Fibroblast of skin of left biceps (primary cell): ENCODE results near the gene SYNJ2.

ENCODE experiments used
- DNase-seq, 2 experiments: peaks; one replicate each; pipeline ENCODE4 v3.0.0-alpha.2; 2013; ENCODE audit warnings: low read depth in 2 of 2

The SYNJ2 gene

DNA sequence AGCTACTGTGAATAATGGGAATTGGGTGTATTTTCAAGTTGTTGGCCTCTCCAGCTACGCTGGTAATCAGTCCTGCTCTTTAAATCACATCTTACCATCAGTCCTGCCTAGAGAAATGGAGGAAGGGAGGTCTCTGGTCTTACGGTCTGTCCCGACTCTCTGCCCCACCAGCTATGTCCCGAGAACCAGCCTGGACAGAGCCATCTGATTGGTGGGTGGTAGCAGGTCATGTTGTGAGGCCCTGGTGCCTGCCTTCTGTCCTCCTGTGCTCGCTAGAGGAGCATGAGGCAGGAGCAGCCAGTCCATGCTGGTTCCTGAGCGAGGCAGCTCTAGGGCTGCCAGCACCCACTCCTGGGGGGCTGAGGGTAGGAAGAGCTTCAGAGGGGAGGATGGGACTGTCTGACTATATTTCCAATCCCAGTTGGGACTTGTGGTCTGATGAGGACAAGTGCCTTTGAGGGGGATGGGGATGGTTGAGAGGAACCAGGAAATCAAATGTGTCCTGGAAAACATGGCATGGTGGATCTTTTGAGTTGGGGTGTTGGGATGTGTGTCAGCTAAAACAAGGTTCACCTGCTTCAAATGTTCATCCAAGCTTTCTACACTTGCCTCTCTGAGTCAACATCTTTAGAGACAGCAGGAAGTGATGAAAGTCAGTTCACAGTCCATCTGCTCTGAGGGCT lies 33.0 kb downstream of the SYNJ2 start:
- no peak for DNase-seq

DNA sequence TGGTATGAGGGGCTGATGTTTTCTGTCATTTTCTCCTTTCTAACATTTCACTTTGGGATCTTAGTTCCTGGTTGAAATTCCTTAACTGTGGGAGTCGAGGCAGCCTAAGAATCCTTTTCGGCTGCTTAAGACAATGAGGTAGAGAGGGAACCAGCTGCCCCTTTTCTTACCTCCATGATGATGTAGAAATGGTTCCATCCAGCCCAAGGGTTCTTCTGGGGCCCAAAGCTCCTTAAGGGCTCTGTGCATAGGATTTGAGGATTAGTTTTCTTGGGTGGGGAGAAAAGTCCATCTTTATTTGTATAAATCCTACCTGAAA lies 33.5 kb downstream of the SYNJ2 start:
- no peak for DNase-seq

DNA sequence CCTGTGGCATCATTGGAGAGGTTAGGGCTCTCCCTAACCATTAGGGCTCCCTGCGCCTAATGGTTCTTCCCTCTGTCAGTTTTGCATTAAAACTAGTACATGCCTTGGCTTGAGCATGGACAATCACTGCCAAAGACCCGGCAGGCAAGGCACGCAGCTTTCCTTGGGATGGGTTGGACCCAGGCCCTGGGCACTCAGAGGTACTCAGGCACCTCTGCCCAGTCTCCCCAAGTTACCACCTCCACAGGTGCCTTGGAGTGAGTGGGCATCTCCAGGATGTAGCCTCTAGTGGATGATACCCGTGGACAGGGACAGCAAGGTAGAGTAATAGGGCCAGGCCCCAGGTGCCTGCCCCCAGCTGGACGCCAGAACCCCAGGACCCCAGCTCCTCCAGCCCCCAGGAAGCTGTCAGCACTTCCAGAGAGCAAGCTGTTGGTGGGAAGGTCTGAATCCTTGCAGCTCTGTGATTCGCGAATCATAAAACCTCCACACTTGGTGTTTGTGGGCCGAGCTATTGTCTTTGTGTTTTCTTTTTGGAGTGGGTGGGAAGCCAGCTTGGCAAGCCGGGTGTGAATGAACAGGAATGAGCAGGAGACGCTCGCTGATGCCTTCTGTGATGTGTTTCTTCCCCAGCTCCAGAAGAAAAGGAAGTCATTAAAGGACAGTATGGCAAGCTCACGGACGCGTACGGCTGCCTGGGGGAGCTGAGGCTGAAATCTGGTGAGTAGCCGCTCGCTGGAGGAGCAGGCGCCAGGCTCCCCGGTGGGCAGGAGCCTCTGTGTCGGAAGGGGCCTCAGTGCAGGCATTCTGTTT lies 35.1 kb downstream of the SYNJ2 start:
- no peak for DNase-seq

DNA sequence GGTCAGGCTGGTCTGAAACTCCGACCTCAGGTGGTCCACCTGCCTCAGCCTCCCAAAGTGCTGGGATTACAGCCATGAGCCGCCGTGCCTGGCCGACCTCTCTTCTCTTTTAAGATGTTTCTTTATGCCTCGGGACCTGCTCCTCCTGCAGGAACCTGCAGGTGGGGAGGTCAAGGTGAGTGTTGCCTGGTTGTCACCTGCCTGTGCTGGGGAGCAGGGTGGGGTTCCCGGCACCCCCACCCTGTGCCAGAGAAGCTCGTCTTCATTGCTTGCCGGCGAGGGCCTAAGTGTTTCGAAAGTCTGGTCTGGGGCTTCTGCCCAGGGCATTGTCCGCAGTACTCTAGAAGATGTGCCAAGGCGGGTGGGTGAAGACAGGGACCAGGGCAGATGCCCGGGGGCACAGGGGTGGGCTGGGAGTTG lies 36.0 kb downstream of the SYNJ2 start:
- DNase-seq, result no peak

DNA sequence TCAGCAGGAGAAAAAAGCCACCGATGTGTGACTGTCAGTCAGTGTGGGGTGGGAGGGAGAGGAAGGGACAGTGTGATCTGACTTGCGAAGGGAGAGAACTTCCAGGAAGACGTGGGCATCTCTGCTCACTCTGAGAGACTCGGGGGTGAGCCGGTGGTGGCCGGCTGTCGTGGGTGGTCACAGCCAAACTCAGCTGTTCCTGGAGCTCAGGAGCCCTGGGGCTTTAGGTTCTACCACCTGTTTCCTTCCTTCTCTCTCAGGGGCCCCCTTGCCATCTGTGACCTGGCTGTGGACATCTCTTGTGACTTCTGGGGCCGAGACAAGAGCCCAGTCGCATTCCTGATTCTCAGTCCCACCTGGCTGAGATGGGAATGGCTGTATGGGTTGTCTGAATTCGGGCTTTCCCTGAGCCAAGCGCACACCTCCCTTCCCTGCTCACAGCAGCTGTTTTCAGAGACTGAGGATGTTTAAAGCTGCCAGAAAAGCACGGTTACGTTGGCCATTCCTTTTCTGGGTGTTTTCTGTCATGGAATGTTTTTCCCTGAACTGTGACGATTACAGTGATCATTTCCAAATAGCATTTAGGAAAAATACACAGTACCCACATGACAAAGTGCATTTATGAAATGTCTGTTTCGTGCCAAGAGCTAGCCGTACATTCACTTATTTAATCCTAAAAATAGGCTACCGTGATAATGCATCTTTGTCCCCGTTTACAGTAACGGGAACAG lies 36.5 kb downstream of the SYNJ2 start:
- DNase-seq, result no peak

DNA sequence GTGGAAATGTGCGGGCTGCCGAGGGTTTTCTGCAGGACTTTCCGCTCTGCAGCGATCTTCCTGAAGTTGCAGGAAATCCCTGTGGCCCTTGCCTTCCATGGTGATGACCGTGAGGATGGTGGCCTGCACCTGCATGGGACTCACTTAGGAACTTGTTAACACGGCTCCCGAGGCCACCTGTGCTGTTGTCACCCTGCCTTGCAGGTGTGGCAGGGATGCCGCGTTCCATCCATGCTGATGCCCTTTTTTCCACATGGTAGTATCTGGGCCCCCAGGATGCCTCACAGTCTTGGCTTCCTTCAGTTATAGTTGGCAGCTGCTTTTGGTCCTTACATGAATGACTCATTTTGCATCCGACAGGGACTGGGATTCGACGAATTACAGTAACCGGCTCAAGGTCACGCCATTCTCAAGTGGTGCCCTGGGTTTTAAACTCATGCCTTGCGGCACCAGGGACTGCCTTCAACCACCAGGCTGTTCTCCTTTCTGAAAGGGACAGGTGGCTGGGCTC lies 37.2 kb downstream of the SYNJ2 start:
- DNase-seq, result no peak

DNA sequence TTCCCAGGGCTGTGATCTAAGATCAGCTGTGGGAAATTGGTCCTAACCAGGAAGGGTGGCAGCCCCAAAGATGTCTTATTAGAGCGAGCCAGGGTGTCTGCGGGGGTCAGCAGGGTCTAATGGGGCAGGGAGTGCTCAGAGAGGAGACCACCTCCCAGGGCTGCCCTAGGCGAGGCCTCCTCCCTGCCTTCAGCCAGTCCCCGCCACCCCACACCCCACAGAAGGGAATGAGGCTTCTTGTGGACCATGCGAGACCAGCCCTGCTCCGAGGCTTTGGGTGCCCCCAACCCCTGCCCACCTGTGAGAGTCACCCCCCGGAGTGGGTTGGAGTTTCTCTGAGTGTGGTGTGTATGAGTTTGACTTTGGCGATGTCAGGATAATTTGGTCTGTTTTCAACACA lies 37.8 kb downstream of the SYNJ2 start:
- no peak for DNase-seq

DNA sequence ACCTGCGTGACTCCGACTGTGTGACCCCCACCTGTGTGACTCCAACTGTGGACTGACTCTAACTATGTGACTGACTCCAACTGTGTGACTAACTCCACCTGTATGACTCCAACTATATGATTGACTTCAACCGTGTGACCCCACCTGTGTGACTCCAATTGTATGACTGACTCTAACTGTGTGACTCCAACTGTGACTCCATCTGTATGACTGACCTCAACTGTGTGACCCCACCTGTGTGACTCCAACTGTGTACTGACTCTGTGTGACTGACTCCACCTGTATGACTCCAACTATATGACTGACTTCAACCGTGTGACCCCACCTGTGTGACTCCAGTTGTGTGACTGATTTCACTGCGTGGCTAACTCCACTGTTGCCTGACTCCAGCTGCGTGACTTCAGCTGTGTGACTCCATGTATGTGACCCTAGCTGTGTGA lies 38.6 kb downstream of the SYNJ2 start:
- no peak for DNase-seq

DNA sequence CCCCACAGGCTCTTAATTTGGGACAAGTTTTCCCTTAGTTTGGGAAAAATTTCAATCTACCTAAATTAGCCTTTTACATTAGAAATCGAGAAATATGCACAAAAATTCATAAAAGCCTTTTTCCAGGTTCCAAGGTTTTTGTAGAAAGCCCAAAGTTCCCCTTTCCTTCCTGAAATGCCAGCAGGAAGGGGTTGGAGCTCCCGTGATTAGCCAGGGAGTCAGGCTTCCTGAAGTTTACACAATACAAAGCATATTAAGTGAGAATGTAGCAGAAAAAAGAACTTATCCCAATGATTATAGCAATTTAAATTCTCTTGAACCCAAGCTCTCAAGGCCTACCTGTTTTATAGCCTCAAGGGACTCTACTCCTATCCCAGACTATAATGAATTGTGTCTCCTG lies 39.1 kb downstream of the SYNJ2 start:
- no peak for DNase-seq

DNA sequence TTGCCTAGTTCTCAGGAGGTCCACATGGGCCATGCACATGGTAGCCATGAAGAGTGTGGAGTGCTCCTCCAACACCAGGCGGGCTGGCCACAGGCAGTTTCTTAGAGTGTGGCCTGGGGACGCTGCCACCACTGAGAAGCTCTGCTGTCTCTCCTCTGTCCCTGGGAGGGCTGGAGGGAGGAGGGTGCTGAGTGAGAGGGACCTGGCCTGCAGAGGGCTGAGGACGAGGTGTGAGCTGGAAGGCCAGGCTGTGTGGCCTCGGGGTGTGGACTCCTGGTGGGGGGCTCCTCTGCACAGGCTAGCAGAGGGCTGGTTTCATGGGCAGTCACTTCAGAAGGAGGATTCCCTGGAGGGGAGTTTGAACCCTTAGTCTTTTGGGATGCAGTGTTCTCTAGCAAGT lies 39.7 kb downstream of the SYNJ2 start:
- no peak for DNase-seq

DNA sequence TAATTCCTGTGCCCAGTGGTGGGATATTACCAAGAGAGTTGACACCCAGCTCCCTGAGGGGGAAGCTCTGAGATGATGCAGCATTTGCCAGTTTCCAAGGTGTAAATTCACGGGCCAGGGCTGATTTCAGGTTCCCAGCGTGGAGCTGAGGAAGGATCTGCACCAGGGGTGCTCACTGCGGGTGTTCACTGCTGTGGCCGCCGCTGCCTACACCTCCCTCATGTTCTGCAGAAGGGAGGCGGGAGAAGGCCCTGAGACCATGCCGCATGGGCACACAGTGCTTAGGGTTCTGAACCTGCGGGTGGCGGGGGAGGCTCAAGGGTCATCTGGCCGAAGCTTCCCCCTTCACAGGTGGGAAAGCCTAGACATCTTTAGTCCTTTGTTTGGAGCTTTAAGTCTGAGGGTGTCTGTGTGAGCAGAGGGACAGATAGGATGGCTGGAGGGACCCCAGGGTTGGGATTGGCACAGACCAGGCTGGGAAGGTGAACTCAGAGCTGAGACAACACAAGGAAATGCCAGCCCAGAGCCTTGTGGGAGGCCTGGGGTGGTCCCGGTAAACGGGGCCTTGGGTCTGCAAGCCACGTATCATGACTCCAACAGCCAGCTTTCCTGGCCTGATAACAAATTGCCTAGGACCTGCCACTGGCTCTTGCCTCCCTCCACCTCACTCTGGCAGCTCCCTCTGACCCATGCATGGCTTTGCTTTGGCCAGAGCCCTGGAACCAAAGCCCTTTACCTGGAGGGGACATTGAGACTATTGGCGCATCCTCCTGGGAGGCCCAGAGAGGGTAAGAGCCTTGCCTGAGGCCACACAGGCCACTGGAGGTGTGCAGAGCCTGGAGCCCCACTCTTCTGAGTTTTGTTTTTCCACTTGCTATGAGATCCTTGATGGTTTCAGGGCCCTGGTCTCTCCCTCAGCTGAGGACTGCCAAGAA lies 40.4 kb downstream of the SYNJ2 start:
- no peak for DNase-seq

DNA sequence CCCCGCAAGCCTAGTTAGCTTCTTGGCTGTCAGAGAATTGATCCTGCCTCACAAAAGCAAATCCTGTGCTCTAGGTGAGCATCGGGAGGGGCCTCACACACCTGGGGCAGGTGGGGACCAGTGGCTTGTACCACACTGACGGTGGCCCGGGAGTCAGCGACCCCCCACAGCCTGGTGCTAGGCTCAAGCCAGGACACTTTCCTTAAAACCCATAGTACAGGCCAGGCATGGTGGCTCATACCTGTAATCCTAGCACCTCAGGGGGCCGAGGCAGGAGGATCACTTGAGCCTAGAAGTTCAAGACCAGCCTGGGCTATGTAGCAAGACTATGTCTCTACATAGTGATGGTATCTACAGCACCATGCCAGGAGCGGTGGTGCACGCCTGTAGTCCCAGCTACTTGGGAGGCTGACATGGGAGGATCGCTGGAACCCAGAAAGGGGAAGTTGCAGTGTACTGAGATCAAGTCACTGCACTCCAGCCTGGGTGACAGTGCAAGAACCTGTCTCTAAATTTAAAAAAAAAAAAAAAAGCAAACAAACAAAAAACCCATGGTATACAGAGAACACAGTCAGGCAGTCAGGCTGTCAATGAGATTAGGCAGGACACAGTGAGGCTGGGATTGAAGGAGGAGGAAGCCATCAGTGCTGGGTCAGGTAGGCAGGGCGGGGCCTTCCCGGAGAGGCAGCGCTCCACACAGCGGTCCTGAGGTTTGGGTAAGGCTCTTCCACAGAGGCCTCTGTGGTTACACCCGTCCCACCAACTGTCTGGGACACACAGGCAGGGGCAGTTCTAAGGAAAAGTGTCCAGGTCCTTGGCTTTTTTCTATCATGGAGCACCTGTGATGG lies 41.3 kb downstream of the SYNJ2 start:
- no peak for DNase-seq

DNA sequence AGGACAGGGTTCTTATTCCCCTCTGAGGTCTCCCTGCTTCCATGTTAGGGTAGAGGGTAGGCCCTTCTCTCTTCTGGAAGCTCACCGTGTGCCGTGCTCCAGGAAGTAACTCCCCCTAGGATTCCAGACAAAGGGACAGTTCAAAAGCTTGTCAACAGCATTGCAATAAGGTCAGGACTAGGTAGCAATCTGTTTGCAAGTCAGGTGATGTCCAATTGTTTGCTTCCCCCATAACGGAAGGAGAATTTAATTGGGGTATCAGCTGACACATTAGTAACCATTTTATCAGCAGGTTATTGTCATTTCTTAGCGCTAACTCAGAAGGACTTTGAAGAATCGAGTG lies 41.9 kb downstream of the SYNJ2 start:
- DNase-seq, result no peak

DNA sequence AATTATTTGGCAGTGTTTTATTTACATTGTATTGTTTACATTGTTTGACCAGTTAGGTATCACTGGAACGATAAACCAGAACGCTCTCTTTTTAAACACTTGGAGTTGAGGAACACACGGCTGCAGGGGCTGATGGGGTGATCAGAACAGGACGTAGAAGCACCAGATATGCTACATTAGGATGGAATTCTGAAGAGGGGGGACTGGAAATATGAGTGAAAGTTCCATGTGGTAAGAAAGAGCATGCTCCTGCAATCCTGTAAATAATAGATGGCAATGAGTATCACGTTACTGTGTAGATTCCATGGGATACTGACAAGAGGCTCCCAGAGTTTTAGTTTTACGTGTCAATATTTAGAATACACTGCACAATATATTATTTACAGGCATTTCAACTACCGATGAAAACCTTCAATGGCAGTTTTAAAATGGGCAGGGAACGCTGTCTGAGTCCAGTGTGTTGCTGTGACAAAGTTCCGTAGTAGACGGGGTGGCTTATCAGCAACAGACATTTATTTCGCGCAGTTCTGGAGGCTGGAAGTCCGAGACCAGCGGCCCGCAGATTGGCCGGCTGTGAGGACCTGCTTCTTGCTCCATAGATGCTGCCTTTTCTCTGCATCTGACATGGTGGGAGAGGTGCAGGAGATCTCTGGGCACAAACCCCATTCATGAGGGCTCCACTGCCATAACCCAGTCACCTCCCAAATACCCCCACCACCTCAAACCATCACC lies 43.1 kb downstream of the SYNJ2 start:
- DNase-seq, result no peak

DNA sequence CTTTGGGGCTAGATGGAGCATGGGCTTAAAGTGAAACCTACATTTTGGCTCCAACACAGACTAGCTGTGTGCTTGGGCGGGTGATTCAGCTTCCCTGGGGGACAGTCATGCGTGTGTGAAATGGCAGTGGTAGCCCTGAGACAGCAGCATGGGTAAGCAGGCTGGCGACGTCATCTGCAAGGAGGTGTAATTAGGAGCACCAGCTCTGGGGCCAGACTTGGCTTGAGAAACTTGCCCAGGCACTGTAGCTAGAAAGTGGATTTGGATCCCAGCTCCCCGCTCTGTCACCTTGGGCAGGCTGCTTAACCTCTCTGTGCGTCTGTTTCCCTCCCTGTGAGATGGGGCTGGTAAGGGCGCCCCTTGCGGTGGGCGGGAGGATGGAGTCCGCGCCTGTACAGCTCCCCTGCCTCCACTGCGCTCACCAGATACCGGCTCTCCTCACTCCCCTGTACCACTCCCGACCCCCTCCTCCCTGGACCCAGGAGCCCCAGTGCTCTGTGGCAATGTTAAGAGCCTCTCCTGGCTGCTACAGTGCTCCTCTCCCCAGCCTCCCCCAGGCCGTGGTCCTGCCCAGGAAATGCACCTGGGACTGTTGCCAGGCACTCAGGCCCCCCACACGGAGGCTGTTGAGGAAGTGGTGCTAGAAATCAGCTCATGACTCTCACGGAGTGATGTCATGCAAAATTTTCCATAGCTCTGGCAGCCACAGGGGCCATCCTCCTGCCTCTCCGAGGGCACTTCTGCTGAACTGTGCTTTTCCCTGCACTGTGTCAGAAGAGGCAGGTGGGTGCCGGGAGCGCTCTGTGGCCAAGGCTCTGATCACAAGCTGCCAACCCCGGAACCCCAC lies 44.6 kb downstream of the SYNJ2 start:
- DNase-seq, result peak; percentile 90 to 91

DNA sequence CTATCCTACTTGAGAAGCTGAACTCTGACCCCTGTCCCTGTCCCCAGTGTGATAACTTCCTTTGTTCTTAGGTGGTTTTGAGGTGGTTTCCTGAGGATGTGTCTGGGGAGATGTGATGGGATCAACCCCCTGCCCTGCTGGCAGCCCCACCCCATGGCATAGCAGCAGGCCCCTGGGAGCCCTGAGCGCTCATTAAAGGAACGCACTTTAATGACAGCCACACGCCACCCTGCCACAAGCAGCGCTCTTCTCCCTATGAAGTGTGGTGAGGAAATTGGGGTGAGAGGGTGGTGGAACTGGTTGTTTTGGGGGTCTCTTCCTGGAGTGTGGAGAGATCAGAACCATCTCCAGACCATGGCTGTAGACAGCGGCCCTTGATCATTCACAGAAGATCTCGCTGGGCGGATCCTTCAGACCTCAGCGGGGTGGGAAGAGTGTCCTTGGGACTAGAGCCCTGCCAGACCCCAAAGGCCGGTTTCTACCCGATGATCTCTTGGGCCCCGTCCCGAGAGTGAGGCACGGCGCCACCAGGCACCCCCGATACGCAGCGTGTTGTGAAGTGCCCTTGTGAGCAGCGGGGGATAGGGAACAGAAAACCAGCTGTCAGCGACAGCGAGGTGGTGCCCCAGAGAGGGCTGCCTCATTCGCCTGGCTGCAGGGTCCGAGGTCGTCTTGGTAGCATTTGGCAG lies 45.4 kb downstream of the SYNJ2 start:
- no peak for DNase-seq

DNA sequence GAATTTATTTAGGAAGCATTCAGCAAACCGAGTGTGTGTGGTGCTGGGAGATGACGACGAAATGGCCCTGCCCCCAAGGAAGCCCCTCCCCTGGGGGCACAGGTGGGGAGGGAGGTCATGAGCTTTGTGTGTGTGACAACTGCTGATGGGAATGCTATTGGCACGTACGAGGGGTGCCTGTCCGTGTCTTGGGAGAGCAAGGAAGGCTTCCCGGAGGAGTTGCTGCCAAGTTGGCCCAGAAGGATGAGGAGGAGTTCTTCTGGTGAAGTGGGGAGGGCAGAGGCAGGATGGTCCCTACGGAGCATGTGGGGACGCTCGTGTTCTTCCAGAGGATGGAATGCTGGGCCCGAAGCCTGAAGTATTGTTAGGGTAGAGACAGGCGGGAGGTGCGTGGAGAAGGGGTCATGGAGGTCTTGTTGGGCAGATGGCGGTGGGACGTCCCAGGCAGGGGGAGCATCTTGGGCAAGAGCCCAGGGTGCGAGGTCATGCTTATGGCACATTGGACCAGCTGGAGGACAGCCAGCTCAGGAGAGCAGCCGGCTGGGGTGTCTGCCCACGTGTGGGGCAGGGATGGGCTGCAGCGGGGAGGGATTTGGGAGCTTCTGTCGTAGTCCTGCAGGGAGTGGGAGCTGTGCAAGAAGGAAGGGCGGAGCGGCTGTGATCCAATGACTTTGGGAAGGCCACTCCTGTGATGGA lies 46.1 kb downstream of the SYNJ2 start:
- DNase-seq, result no peak

DNA sequence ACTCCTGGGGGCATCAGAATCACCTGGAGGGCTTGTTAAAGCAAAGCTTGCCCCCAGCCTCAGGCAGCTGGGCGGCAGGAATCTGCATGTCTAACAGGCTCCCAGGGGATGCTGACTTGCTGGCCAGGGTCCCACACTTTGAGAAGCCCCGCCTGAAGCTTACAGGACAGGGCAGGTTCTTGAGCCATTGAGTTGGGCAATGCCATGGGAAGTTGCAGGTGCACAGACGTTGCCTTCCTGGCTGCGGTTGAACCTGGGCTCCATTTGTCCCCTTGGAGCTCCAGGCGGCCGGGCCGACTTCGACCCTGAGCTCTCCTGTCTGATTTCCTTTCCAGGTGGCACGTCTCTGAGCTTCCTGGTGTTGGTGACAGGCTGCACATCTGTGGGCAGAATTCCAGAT lies 46.8 kb downstream of the SYNJ2 start:
- no peak for DNase-seq
